T-helper 9 cell (primary cell): ENCODE data around the gene SLCO4A1.

ENCODE experiments used
- DNase-seq: peaks from one replicate; pipeline ENCODE4 v3.0.0-alpha.2; 2020

The SLCO4A1 gene

GRCh38 chr20:62607366-62608217, 34.7 kb upstream of the SLCO4A1 start:
- no peak for DNase-seq

GRCh38 chr20:62608218-62608565, 34.1 kb upstream of the SLCO4A1 start:
- DNase-seq, result no peak

GRCh38 chr20:62609279-62609720, 33.0 kb upstream of the SLCO4A1 start:
- DNase-seq, result no peak

GRCh38 chr20:62609811-62610757, 32.2 kb upstream of the SLCO4A1 start:
- DNase-seq, result no peak

- no peak for DNase-seq
Measured at GRCh38 chr20:62611012-62611411, 31.3 kb upstream of the SLCO4A1 start.

GRCh38 chr20:62611819-62612218, 30.5 kb upstream of the SLCO4A1 start:
- no peak for DNase-seq

- no peak for DNase-seq
Measured at GRCh38 chr20:62614085-62614960, 28.0 kb upstream of the SLCO4A1 start.

GRCh38 chr20:62614961-62615680, 27.2 kb upstream of the SLCO4A1 start:
- DNase-seq, result no peak

GRCh38 chr20:62615750-62616251, 26.5 kb upstream of the SLCO4A1 start:
- no peak for DNase-seq

- DNase-seq, result peak; percentile 48
Measured at GRCh38 chr20:62616728-62617621, 25.3 kb upstream of the SLCO4A1 start.

GRCh38 chr20:62617711-62618483, 24.4 kb upstream of the SLCO4A1 start:
- DNase-seq, result peak; percentile 28

- no peak for DNase-seq
Measured at GRCh38 chr20:62618611-62619529, 23.4 kb upstream of the SLCO4A1 start.

- DNase-seq, result no peak
Measured at GRCh38 chr20:62620625-62621024, 21.7 kb upstream of the SLCO4A1 start.

- DNase-seq, result no peak
Measured at GRCh38 chr20:62621251-62622110, 20.8 kb upstream of the SLCO4A1 start.

- no peak for DNase-seq
Measured at GRCh38 chr20:62622178-62622876, 20.0 kb upstream of the SLCO4A1 start.

GRCh38 chr20:62622877-62623487, 19.3 kb upstream of the SLCO4A1 start:
- no peak for DNase-seq
